B cell (primary cell): ENCODE measurements around the gene PFKFB1.

Source experiments
- EZH2 ChIP-seq: IDR thresholded peaks from 2 replicates; pipeline ENCODE4 v1.6.1; 2012; ENCODE audit warnings: borderline replicate concordance, low read depth, mild to moderate bottlenecking, moderate library complexity, low read length; ENCODE audit not compliant: insufficient read depth, poor library complexity, severe bottlenecking
- TF ChIP-seq, protein P1 (sequence below): fragments of 200-600 bp; IDR thresholded peaks from one replicate; pipeline ENCODE4 v1.8.0; 2022; ENCODE audit warnings: antibody characterized with exemption, mild to moderate bottlenecking

DNA sequence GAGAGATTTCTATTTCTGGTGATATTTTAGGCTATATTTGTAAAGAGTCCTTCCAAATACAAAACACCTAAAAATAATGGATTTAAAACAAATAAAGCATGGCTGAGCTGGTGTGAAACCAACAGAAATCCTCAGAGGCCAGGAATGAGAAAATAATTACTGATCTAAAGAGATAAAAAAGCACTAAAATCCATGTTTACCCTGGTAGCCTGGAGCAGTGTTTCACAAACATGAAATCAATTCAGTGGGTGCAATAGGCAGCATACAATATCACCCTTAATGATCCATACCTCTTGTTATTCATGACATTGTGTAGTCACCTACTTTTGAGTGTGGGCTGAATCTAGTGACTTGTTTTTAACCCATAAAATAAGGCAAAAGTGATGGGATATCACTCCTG lies 14.6 kb downstream of the PFKFB1 start:
- TF ChIP-seq, protein P1, sequence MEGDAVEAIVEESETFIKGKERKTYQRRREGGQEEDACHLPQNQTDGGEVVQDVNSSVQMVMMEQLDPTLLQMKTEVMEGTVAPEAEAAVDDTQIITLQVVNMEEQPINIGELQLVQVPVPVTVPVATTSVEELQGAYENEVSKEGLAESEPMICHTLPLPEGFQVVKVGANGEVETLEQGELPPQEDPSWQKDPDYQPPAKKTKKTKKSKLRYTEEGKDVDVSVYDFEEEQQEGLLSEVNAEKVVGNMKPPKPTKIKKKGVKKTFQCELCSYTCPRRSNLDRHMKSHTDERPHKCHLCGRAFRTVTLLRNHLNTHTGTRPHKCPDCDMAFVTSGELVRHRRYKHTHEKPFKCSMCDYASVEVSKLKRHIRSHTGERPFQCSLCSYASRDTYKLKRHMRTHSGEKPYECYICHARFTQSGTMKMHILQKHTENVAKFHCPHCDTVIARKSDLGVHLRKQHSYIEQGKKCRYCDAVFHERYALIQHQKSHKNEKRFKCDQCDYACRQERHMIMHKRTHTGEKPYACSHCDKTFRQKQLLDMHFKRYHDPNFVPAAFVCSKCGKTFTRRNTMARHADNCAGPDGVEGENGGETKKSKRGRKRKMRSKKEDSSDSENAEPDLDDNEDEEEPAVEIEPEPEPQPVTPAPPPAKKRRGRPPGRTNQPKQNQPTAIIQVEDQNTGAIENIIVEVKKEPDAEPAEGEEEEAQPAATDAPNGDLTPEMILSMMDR, result no peak
- TF ChIP-seq EZH2, result no peak
